DMS53 treated with DMSO at 0.1 percent for 48 hours (cell line): Measurements from ENCODE around the gene ADGRE2.

Experiments used
- DNase-seq: peaks from one replicate; lab custom pipeline; 2025; ENCODE audit not compliant: unreplicated experiment; lab: John Stamatoyannopoulos, UW

The ADGRE2 gene

DNA sequence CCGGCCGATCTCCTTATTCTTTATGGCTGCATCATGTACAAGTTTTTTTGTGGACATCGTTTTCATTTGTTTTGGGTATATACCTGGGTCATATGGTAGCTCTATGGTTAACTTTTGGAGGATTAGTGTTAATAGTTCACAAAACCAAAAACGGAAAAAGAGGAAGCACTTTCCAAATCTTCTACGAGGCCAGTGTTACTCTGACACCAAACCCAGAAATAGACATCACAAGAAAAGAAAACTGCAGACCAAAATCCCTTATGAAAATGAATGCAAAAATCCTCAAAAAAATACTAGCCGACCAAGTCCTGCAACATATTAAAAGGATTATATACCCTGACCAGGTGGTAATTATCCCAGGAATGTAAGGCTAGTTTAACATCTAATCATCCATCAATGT lies 29.8 kb downstream of the ADGRE2 start:
- no peak for DNase-seq

DNA sequence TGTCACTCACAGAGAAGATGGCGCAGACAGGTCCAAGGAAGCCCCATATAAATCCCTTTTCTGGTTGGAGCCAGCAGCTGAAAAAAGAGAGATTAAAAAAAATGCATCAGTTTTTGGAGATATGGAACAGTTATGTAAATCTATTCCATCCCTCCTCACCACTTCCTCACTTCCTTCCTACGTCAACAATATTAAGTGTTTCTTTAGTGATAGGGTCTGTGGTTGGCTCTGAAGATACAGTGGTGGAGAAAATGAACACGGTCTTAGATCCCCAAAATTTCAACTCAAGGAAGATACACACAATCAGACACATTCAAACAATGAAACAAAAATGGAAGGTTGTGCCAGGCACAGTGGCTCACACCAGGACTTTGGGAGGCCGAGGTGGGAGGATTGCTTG lies 31.5 kb downstream of the ADGRE2 start:
- no peak for DNase-seq

DNA sequence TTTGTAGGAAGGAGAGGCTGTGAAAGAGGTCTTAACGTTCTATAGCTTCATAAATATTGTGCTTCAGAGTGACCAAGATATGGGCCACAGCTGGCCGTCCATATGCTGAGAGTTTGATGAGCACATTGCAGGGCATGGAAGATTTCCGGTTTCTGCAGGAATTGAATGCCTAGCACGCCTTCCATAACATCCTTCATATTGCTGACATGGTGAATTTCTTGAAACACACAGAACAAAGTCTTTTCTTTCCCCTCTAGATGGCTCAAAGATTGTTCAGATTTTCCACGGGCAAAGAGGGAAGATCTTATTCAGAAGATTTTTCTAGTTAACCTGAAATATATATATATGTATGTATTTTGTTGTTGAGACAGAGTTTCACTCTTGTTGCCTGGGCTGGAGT lies 42.4 kb downstream of the ADGRE2 start:
- no peak for DNase-seq

DNA sequence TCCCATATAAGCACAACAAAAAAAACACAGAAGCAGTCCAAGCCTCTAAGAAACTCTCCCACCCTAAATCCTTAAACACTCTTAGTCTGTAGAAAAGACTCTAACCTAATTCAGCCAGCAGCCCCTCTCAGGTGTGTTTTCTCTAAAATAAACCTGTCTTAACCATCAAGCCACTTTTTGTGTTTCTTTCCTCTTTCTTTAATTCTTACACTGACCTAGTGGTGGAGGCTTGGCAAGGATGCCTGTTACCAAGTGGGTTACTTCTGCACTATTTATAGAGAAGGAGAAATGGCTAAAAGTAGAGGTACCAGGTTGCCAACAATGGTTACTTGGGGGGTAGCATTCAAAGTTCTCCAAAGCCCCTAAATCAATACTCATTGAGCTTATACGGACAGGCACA lies 44.8 kb downstream of the ADGRE2 start:
- no peak for DNase-seq

DNA sequence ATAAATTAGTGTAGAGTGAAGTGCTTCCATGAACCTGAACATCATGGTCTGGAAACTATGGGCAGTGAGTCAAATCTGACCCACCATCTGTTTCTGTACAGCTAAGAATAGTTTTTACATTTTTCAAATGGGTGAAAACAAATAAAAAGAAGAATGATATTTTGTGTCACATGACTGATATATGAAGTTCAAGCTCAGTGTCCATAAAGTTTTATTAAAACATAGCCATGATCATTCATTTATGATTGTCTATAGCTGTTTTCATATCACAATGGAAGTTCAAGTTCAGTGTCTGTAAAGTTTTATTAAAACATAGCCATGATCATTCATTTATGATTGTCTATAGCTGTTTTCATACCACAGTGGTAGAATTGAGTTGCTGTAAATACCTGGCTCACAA lies 45.9 kb downstream of the ADGRE2 start:
- no peak for DNase-seq

DNA sequence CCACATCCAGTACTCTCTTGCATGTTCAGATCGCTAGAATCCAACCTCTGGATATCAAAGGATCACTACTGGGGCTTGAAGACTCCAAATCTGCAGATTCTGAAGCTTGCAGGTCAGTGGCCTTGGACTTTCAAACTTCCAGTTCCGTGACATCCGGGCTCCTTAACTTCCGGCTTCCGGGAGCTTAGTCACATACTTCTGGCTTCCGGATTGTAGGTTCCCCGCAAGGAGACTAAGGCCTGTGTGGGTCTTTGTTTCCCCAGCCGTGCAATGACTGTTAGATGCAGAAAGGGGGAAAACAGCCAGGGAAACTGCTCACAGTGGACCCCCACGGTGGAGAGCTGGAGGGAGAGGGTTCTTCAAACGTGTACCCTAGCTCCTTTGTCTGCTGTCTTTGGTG lies 47.2 kb downstream of the ADGRE2 start:
- no peak for DNase-seq

DNA sequence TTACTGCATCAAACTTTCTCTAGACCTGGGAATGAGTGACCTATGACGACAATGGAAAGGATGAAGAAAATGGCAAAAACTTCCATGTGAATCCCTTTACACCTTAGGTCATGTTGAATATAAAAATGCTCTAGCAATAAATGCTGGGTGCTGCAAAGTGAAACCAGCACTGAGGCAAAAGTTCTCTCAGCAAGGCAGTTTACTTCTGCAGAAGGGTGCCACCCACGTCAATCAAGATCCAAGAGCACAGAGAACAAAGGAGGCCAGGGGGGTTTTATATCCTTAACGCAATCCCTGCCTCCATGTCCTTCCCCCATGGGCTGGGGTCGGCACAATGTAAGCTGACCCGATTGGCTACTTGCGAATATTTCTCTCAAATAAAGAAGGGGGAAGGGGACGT lies 49.8 kb downstream of the ADGRE2 start:
- no peak for DNase-seq

DNA sequence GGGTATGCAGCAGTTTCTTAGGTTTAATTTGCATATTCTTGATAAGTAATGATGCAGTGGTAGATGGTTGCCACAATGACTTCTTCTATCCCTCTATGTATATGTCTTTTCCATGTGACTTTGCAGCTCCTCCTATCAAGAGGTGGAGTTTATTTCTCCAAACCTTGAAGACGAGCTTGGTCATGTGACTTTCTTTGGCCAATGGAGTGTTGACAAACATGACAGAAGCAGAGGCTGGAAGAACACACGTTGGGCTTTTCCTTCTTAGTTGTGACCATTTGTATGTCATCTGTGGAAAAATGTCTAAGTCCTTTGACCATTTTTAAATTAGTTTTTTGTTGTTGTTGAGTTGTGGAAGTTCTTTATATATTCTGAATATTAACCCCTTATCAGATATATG lies 56.2 kb downstream of the ADGRE2 start:
- DNase-seq, result no peak

DNA sequence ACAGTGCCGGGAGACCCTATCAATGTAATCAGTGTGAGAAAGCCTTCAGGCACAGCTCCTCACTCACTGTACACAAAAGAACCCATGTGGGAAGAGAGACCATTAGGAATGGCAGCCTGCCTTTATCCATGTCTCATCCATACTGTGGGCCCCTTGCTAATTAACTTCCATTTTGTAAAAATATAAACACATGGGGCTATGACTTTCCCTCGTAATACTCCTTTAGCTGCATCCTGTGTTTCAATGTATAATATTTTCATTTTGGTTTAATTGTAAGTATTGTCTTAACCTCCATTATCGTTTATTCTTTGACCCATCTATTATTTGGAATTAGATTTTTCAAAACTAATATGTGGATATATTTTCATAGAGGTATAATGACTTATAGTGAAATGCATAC lies 59.2 kb downstream of the ADGRE2 start:
- DNase-seq, result no peak

DNA sequence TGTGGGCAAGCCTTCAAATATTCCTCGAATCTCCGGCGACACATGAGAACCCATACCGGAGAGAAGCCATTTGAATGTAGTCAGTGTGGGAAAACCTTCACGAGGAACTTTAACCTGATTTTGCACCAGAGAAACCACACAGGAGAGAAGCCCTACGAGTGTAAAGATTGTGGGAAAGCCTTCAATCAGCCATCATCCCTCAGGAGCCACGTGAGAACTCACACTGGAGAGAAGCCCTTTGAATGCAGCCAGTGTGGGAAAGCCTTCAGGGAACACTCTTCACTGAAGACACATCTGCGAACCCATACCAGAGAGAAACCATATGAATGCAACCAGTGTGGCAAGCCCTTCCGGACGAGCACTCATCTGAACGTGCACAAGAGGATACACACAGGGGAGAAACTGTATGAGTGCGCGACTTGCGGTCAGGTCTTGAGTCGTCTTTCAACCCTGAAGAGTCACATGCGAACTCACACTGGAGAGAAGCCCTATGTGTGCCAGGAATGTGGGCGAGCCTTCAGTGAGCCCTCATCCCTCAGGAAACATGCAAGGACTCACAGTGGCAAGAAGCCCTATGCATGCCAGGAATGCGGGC lies 59.7 kb downstream of the ADGRE2 start:
- no peak for DNase-seq

DNA sequence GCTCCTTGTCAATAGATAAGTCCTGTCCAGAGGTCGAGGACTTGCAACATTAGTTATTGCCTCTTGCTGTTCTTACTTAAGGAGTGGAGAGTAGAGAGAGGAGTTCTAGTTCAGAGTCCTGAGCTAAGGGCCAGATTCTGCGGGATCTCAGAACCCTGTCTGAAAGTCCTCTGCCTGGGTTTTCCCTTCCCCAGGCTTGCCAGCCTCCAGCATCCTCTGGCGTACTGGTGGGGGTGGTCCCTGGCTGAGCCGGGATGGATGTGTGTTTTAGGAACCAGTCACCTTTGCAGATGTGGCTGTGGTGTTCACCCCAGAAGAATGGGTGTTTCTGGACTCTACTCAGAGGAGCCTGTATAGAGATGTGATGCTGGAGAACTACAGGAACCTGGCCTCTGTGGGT lies 62.5 kb downstream of the ADGRE2 start:
- no peak for DNase-seq

DNA sequence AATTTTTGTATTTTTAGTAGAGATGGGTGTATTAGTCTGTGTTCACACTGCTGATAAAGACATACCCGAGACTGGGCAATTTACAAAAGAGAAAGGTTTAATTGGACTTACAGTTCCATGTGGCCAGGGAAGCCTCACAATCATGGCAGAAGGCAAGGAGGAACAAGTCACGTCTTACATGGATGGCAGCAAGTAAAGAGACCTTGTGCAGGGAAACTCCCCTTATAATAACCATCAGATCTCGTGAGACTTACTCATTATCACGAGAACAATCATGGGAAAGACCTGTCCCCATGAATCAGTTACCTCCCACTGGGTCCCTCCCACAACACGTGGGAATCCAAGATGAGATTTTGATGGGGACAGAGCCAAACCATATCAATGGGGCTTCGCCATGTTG lies 73.9 kb downstream of the ADGRE2 start:
- DNase-seq, result no peak

DNA sequence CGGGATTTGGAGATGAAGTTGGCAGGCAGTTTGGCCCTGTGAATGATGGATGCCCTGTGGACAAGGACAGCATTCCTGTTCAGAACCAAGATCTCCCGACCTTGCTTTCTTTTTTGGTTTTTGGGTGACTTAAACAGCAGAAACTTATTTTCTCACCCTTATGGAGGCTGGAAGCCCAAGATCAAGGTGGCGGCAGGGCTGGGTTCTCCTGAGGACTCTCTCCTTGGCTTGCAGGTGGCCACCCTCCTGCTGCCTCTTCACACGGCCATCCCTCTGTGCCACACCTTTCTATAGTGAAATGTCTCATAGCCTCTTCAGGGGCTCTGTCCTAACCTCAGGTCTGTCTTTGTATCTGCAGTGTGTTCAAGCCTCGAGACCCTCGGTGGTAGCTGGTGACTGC lies 74.5 kb downstream of the ADGRE2 start:
- DNase-seq, result no peak

DNA sequence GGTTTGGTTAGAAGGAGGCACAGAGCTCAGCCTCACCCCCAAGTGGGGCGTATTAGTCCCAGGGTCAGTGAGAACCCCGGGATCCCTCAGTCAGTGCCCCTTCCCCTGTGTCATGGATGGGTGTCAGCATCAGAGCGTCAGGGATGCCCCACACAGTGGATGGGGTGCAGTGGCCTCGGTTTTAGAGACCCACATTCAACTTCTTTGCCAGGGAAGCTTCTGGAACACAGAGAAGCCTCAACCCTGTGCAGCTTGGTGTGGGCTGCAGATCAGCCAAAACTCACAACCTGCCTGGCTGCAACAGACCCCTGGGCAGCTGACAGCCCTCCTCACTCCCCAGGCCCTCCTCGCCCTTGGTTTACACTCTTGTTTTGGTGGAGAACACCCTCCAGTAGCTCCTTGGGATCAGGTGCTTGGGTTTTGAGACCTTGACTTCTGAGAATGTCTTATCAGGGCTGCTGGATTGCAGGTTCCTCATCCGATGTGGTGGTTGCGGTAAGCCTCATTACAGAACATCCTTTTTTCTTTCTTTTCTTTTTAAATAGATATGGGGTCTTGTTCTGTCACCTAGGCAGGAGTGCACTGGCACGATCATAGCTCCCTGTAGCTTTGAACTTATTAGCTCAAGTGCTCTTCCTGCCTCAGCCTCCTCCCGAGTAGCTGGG lies 77.5 kb downstream of the ADGRE2 start:
- no peak for DNase-seq

DNA sequence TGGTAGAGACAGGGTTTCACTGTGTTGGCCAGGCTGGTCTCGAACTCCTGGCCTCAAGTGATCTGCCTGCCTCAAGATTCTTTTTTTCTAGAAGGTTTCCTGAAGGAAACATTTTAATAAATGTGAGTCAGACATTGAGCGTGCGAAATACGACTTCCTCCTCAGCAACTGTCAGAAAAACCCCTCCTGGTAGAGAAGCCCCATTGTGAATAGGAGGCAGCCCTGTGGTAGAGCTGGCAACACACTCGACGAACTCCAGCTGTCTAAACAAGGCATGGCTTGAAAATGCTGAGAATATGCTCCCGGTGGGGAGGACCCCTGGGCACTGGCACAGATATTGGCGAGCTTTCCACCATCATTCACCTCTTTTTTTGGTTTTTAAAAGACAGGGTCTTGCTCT lies 78.7 kb downstream of the ADGRE2 start:
- DNase-seq, result no peak

DNA sequence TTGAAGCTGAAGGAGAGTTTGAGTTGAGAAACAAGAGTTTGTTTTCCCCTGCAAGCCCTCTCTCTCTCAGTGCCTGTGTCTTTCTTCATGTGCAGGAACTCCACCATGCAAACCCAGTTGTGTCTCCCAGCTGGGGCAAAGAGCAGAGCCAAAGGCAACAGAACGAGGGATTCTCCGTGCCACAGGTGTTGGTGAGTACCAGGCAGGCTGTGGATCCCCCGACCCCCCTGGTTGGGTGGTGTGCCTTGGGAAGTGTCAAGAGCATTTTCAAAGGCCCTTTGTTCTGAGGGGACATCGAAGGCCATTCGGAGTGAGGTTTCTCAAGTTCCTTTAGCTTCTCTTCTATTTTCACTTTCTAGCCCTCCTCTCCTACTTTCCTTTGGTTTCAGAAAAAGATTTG lies 82.9 kb downstream of the ADGRE2 start:
- DNase-seq, result no peak

DNA sequence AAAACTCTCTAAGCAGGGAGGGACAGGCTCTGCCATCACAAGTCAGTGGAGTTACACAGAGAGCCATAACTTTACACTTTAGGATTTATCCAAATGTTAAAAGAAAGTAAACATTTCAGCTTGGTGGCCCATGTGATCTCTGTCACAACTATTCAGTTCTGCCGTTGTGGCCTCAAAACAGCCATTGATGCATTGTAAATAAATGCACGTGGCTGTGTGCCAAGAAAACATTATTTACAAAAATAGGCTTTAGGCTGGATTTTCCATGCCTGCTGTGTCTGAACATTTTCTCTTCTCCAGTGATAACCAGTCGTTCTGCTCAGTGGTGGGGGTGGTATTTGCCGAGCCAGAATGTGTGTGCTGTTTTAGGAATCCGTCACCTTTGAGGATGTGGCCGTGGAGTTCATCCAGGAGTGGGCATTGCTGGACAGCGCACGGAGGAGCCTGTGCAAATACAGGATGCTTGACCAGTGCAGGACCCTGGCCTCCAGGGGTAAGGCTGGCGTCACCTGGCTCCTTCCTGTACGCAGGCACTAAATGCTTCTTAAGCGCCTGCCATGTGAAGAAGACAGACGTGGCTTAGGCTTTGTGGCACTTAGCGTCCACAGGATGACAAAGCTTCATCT lies 83.6 kb downstream of the ADGRE2 start:
- DNase-seq, result no peak

DNA sequence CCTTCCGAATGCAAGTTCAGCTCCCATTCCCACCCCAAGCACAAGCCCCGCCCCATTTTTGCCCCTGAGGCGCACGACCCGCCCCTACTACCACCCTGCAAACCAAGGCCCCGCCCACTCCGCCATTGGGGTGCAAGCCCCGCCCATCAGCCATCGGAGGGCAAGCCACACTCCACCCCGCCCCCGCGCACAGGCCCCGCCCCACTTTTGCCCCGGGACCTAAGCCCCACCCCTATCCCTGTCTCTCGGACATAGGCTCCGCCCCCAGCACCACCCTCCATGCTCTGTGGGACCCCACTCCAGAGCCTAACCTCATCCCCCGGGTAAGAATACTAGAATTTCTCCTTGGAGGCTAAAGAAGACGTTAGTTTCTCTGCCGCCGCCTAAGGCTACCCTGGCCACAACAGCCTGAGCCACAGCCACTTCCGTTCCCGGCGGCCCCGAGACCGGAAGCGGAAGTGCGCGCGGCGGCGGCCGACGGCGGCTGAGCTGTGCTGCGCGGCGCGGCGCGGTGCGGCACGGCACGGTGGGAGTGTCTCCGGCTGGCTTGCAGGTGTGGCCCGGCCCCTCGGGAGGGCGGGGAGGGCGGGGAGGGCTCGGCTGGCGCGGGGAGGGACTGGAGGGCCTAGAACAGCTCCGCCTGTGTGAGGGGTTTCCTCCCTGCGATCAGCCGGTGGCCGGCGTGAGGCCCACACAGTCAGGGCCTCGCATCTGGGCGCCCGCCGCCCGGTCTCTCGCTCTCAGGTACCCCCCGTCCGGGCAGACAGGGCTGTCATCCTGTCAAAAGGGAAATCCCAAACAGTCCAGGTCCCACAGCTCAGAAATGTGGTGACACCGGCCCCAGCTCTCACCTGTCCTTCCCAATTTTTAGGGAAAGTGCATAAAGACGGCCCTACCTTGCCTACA lies 88.5 kb downstream of the ADGRE2 start, which contains the start of gene ZNF333:
TSS of gene ZNF333 (plus strand) at position 451 of the 906 bp plus-strand sequence. CDS start 3,444 bp downstream, outside the sequence.
- DNase-seq, result peak; percentile 60

DNA sequence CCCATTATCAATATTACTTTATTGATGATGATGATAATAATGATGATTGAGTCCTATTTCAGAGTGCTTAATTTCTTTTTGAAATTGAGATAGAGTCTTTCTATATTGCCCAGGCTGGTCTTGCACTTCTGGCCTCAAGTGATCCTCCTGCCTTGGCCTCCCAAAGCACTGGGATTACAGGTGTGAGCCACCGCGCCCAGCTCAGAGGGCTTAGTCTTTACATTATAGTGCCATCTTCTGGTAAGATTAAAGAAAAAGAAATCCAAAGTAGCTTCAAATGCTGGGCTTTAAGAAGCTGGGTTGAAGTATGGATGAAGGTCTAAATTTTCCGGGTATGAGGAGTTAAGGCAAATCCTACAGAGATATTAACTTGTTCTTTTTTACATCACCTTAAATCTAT lies 91.9 kb downstream of the ADGRE2 start:
- peak; percentile 10 for DNase-seq

DNA sequence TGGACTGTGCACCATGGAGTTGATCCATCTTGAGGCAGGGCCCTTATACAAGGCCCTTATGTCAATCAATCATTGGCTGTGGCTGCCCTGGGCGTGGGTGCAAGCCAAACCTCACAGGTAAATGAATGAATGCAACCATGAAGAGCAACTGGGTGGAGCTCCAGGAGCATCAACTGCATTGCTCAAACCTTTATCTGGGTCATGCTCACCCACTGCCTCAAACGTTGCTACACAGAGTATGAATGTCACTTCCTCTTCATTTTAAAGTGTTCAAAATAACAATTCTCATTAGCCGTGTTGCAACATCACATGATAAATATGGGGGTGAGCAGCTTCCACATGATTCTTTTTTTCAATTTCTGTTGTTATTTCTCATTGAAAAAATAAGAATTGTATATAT lies 94.9 kb downstream of the ADGRE2 start:
- no peak for DNase-seq
